GM19468 (cell line): Measurements from ENCODE around the gene KISS1.
"Not testable (repeated sequence)": the region's sequence is repeated elsewhere in the genome, so short reads cannot be mapped to it uniquely, and the experiment has no call there.

Source experiments
- ATAC-seq: cut with Tn5 transposase; IDR thresholded peaks from one replicate; pipeline ENCODE4 v1.9.1; 2021; ENCODE audit warnings: mild to moderate bottlenecking, moderate library complexity, moderate number of reproducible peaks; ENCODE audit not compliant: unreplicated experiment; ENCODE audit errors: extremely low read depth

Gene KISS1

GRCh38 chr1:204196068-204196795 lies at the start of gene KISS1:
TSS of gene KISS1 (minus strand) at chr1:204196491. CDS start at chr1:204192876, 3,615 bp downstream.
- ATAC-seq, result no peak

DNA sequence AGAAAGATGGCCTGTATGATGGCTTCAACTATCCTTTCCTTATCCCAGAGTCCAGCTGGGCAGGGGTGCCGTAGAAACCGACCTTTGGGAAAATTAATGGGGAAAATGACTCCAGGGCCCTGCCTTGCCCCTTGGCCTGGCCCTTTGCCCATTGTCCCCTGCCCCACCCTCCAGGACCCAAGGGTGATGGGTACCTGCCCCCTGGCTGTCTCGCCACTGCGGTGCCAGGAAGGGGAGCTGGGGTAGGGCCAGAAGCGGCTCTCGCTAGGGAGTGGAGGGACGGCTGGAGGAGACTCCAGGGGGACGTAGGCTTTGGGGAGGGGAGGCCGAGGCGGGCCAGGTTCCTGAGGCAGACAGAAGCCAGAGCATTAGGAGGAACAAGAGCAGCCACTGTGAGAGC lies 46.6 kb upstream of the KISS1 start:
- no peak for ATAC-seq

DNA sequence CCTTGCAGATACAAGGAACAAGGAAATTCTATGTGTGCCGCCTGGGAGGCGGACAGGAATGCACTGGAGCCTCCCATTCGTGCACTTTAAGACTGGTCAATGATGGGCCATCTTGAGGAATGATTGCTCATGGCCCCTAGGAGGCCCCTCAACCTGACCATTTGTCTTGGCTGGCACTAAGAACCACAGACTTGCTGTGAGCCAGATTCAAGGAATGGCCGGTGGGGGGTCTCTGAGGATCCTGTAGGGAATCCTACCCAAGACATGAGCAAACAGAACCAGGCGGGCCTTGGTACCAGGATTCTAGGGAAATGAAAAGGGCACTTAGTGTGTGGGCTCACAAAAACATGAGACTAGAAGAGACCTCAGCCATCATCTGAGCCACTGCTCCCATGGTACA lies 45.6 kb upstream of the KISS1 start:
- no peak for ATAC-seq

GRCh38 chr1:204241050-204241449 lies 44.8 kb upstream of the KISS1 start:
- no peak for ATAC-seq

GRCh38 chr1:204240233-204240632 lies 43.9 kb upstream of the KISS1 start:
- no peak for ATAC-seq

DNA sequence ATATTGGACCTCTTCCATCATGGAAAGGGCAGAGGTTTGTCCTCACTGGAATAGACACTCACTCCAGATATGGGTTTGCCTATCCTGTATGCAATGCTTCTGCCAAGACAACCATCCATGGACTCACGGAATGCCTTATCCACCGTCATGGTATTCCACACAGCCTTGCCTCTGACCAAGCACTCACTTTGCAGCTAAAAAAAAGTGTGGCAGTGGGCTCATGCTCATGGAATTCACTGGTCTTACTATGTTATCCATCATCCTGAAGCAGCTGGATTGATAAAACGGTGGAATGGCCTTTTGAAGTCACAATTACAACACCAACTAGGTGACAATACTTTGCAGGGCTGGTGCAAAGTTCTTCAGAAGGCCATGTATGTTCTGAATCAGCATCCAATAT lies 43.1 kb upstream of the KISS1 start:
- ATAC-seq, result not testable (repeated sequence)

DNA sequence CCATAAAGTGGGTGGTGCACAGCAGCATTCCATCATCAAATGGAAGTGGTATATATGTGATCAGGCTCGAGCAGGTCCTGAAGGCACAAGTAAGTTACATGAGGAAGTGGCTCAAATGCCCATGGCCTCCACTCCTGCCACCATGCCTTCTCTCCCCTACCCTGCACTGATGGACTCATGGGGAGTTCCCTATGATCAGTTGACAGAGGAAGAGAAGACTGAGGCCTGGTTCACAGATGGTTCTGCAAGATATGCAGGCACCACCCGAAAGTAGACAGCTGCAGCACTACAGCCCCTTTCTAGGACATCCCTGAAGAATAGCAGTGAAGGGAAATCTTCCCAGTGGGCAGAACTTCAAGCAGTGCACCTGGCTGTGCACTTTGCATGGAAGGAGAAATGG lies 42.2 kb upstream of the KISS1 start:
- ATAC-seq, result not testable (repeated sequence)

GRCh38 chr1:204237515-204237914 lies 41.2 kb upstream of the KISS1 start:
- not testable (repeated sequence) for ATAC-seq

- ATAC-seq, result no peak
These were observed 36.2 kb upstream of the KISS1 start for GRCh38 chr1:204232526-204232925.

DNA sequence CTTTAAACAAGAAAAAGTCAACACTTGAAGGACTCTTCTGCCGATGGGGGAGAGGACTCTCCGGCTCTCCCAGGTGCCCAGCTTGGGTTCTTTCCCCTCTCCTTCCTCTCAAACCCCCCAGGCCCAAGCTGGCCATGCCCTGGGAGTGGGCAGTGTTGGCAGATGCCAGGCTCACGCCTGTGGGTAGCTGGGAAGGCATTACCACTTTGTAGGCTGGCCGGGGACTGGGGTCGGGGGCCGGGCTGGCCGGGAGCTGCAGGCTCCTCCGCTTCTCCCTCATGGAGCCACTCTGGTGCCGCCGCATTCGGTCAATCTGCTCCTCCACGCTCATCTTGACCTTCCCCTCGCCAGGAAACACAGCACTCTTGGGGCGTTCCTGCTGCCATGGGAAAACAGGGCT lies 33.9 kb upstream of the KISS1 start:
- no peak for ATAC-seq

- ATAC-seq, result no peak
These were observed 32.6 kb upstream of the KISS1 start for GRCh38 chr1:204228896-204229295.

- no peak for ATAC-seq
These were observed 31.9 kb upstream of the KISS1 start for GRCh38 chr1:204227996-204228785.

- ATAC-seq, result no peak
These were observed 31.1 kb upstream of the KISS1 start for GRCh38 chr1:204227351-204227750.

DNA sequence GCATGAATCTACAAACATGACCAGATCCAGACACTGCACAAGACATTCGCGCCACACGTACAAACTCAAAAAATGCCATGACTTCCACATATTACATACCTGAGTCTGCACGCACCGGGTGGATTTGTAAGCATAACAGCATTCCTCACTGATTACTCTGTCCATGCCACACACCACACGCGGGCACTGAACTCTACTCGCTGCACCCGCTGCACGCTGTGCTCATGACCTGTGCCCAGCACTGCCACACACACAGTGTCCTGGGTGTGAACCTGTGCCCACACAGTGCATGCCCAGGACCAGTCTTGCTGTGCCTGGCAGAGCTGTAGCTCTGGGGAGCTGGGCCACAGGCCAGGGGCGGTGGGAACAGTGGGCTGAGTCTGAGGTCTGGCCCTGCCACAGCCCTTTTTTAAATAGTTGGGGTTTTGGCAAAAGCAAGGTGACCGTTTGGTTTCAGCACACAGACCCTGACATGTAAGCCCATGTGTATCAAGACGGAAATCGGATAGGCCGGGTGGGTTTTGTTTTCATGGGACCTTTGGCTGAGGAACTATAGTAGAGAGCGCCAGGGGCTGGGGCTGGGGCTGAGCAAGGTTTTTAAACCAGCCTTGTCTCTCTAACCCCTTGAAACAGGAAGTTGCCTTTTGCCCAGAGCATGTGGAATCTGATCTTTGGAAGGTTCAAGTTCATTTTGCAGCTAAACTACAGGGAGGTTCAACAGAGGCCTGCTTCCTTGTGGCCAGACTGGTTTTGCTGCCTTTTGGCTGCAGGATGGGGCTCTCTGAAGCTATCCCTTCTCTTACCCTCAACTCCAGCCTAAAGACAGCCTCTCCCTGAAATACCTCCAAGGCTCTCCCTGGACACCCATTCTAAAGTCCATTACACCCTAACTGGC lies 29.8 kb upstream of the KISS1 start:
- ATAC-seq, result no peak

- ATAC-seq, result no peak
These were observed 28.4 kb upstream of the KISS1 start for GRCh38 chr1:204224655-204225054.

DNA sequence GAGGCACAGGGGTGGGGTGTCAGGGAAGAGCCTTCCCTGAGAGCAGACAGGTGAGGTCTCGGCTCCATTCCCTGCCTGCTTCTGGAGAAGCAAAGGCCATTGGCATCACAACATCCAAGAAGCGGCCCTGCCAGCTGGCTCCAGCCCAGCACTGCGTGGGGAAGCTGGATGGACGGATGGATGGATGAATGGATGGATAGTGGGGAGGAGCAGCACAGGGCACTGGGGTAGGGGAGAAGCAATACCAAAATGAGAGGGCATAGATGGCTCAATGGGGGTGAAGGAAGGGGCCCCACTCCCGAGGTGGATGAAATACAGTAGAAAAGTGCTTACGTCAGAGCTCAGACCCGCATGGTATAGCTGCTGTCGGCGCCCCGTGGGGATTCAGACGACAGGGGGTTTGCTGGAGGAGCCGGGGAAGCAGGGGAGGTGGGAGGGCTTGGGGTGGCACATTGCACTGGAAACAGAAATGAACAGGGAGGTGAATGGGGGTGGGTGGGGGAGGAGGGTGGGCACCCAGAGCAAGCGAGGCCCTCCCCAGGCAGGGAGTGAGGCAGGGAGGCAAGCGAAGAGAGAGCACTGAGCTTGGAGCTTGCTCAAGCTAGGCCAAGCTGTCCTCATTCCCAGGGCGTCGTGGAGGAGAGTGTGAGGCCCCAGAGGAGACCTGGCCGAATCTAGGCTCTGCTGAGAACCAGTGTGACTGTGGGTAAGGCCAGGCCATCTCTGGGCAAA lies 27.0 kb upstream of the KISS1 start:
- no peak for ATAC-seq

DNA sequence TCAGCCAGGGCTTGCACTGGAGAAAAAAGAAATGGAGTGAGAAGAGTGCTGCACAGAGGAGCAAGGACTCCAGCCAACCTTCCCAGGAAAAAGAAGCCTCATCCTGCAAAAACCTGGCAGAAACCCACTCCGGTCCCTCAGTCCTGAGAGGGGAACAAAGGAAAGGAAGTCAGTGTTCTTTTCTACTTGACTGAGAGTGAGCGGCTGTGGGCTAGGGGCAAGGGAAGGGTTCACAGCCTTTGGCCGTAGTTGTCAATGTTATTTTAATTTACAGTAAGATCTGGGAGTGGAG lies 26.4 kb upstream of the KISS1 start:
- ATAC-seq, result no peak

- no peak for ATAC-seq
These were observed 25.9 kb upstream of the KISS1 start for GRCh38 chr1:204222006-204222763.

GRCh38 chr1:204221271-204221670 lies 25.0 kb upstream of the KISS1 start:
- ATAC-seq, result no peak
